ENCODE data around the gene PPP2R5D. TPM values are rescaled to one million over a fixed set of nuclear protein-coding genes. Genes with fewer than 3 reads are reported as not detected.
A peak's percentile ranks its signal among the peaks of the same experiment; 100 is the strongest.

PPP2R5D gene
- total RNA-seq, 1 donor from 2014 or later: 24.7 TPM

DNA sequence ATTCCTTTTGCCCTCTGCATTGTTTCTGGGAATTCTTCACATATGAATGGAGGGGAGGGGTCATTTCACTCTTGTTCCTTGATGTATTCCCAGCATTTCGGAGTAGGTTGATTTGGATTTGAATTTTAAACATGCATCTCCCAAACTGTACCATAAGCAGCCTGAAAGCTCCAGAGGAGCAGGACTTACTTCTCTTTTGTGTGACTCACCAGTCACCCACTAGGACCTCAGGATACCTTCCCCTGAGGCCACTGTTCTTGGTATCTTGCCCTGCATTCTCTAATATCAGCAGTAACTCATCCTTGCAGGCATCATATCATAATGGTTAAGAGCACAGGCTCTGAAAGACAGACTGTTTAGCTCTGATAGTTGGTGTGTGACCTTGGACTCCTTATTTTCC lies 74.2 kb downstream of the PPP2R5D start:
- no peak for DNase-seq (ENCODE audit: low spot score)

DNA sequence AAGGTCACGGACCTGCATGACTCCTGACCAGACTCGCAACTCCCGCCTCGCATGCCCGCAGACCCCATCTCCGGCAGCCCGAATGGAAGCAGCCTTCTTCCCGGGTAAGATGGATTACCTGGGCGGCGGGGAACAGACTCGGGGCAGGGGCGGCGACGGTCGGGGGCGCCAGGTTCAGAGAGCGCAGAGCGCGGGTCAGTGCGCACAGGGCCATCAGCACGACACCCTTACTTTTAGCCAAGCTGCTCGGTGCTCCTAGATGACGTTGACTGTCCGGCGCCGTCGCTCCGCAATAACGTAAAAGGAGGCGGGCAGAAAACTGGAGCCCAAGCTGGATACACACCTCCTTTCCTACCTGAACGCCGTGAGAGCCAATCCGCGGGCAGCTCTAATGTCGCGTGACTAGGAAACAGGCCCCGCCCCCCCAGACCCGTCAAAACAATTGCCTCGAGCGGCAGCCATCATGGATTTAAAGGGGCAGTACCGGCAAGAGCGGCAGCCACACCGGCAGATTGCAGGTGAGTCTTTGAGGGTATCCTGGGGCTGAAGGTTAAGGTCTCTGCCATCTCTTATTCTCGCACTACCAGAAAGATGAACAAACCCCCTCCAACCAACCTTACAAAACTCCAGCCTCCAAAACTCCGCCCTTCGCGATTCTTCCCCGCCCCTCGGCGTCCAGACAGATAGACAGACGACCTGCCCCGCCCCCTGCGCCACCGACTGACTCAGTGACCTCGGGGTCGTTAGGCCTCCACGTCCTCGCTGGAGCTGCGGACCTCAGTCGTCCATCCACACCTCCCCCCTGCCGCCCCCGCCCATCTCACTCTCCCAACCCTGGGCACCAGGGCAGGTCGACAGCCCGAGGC lies 75.0 kb downstream of the PPP2R5D start, which contains the start of the genes KLC4 and MRPL2:
TSS of gene KLC4 (plus strand) at position 464 of the 866 bp plus-strand sequence. CDS start 1,705 bp downstream, outside the sequence.
TSS of gene MRPL2 (minus strand) at position 267 of the 866 bp plus-strand sequence. CDS start at position 214, 53 bp downstream.
- DNase-seq (ENCODE audit: low spot score): peak; percentile 98

DNA sequence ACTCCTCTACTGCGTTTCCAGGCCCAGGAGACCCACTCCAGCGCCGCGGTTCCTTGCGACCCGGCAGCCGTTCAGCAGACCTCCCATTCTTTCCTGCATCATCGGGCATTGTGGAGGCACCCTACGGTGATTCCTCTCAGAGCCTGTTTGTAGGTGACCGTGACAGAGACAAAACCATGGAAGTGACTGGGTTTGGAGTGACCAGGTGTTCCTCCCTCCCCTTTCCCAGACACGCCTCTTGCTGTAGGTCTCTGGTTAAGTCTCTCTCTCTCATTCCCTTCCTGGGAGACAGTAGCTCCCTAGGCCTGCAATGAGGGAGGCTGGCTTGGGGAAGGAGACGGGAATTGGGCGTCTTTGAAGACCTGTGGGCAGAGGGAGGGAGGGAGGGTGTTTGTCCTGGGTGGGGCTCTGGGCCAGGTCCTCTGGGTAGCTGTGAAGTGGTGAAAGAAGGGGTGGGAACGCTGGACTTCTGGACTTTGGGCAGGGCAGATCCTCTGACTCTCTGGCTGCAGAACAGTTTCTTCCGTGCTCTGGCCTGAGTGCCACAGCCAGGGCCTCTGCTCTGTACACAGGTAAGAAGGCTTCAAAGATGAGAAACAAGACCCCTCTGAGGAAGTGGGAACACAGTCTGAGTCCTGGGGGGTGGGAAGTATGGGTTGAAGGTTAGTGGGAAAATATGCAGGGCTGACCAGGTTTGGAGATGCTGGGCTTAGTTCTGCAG lies 75.8 kb downstream of the PPP2R5D start:
- DNase-seq (ENCODE audit: low spot score): no peak

DNA sequence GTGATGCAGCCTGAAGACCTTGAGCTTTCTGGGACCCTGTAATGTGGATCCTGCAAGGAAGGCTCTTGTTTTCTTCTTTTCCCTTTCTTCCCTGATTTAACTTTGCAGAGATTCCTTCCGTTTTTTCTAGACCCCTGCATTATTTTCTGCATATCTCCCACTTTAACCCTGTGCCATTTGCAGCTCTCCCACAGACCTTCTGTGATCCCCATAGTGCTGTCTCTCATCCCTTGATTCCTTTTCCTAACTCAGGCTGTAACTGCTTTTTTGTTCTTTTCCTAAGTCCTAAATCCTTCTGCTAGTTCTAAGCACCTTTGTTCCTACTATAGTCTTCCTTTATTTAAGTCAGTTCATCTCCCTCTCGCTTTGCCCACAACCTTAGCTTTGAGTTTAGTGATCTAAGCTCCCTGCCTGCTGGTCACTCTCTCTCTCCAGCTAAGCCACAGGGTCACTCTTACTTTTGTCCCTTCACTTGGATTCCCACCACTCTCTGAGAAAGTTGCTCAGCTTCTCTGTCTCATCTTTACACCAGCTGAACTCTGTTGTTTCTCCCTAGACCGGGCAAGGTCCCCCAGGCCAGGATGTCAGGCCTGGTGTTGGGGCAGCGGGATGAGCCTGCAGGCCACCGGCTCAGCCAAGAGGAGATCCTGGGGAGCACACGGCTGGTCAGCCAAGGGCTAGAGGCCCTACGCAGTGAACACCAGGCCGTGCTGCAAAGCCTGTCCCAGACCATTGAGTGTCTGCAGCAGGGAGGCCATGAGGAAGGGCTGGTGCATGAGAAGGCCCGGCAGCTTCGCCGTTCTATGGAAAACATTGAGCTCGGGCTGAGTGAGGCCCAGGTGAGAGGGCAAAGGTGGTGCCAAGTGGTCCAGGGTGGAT lies 76.6 kb downstream of the PPP2R5D start:
- DNase-seq (ENCODE audit: low spot score): no peak

DNA sequence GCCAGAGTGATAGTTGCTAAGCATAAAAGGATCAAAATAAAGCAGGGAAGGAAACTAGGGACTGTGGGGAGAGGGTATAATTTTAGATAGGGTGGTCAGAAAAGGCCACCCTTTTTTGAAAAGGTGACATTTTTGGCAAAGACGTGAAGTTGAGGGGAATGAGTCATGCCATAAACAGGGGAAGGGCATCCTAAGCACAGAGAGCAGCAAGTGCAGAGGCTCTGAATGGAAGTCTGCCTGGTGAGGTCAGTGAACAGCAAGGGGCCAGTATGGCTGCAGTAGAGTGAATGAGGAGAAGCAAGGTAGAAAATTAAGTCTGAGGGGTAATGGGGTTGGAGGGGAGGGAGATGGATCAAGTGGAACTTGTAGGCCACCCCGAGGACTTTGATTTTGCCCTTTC lies 77.5 kb downstream of the PPP2R5D start:
- DNase-seq (ENCODE audit: low spot score): no peak

Other genes with a start within 250 kb of the PPP2R5D start
- 16.5 TPM for gene TBCC, start 238.5 kb upstream of the PPP2R5D start, total RNA-seq
- 25.1 TPM for gene BICRAL, start 202.5 kb upstream of the PPP2R5D start, total RNA-seq
- 73.4 TPM for gene RPL7L1, start 105.0 kb upstream of the PPP2R5D start, total RNA-seq
- gene PTCRA, start 68.5 kb upstream of the PPP2R5D start, total RNA-seq: 0.55 TPM
- 45.6 TPM for gene CNPY3, start 55.1 kb upstream of the PPP2R5D start, total RNA-seq
- gene GNMT, start 23.8 kb upstream of the PPP2R5D start, total RNA-seq: 0.73 TPM
- gene PEX6, start 5.4 kb upstream of the PPP2R5D start, total RNA-seq: 23.0 TPM
- 71.2 TPM for gene MEA1, start 29.4 kb downstream of the PPP2R5D start, total RNA-seq
- 40.3 TPM for gene KLHDC3, start 29.7 kb downstream of the PPP2R5D start, total RNA-seq
- gene RRP36, start 37.1 kb downstream of the PPP2R5D start, total RNA-seq: 58.9 TPM
- 28.8 TPM for gene CUL7, start 69.3 kb downstream of the PPP2R5D start, total RNA-seq
- 33.0 TPM for gene MRPL2, start 74.9 kb downstream of the PPP2R5D start, total RNA-seq
- gene KLC4, start 75.1 kb downstream of the PPP2R5D start, total RNA-seq: 23.8 TPM
- gene PTK7, start 91.7 kb downstream of the PPP2R5D start, total RNA-seq: 52.0 TPM
- 55.7 TPM for gene SRF, start 186.7 kb downstream of the PPP2R5D start, total RNA-seq
- 71.7 TPM for gene CUL9, start 197.6 kb downstream of the PPP2R5D start, total RNA-seq
- gene DNPH1, start 244.9 kb downstream of the PPP2R5D start, total RNA-seq: 42.8 TPM